Measurements from ENCODE around the gene CCL28.

DNA sequence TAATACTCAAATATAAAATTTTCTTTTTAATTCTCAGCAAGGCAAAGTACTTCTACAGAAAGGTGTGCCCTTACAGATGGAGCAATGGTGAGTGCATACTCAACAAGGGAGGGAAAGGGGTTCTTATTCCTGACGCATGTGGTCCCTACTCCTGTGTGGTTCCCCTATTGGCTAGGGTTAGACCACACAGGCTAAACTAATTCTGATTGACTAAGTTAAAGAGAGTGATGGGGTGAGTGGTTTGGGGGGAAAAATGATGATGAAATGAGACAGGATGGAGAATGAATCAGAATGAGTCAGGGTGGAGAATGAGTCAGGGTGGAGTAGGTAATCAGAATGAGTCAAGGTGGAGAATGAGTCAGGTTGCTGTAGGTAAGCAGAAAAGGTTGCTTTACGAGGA lies 76.0 kb downstream of the CCL28 start:
- no peak for TF ChIP-seq PHF20 (CRISPR knock-in tag; IDR thresholded peaks at IDR 0.05)
- TF ChIP-seq ZNF720 (CRISPR knock-in tag; IDR thresholded peaks at IDR 0.05) = no peak
- no peak for TF ChIP-seq ZBTB3 (CRISPR knock-in tag; IDR thresholded peaks at IDR 0.05; ENCODE audit: borderline replicate concordance, low read depth)
- TF ChIP-seq ZNF17 (CRISPR knock-in tag; IDR thresholded peaks at IDR 0.05) = no peak
- no peak for TF ChIP-seq EZH2 (conservative IDR thresholded peaks at IDR 0.05; ENCODE audit: low read depth, low read length)
- TF ChIP-seq, protein P1, sequence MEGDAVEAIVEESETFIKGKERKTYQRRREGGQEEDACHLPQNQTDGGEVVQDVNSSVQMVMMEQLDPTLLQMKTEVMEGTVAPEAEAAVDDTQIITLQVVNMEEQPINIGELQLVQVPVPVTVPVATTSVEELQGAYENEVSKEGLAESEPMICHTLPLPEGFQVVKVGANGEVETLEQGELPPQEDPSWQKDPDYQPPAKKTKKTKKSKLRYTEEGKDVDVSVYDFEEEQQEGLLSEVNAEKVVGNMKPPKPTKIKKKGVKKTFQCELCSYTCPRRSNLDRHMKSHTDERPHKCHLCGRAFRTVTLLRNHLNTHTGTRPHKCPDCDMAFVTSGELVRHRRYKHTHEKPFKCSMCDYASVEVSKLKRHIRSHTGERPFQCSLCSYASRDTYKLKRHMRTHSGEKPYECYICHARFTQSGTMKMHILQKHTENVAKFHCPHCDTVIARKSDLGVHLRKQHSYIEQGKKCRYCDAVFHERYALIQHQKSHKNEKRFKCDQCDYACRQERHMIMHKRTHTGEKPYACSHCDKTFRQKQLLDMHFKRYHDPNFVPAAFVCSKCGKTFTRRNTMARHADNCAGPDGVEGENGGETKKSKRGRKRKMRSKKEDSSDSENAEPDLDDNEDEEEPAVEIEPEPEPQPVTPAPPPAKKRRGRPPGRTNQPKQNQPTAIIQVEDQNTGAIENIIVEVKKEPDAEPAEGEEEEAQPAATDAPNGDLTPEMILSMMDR (CRISPR knock-in tag; IDR thresholded peaks at IDR 0.05) = no peak
- TF ChIP-seq, protein P2, sequence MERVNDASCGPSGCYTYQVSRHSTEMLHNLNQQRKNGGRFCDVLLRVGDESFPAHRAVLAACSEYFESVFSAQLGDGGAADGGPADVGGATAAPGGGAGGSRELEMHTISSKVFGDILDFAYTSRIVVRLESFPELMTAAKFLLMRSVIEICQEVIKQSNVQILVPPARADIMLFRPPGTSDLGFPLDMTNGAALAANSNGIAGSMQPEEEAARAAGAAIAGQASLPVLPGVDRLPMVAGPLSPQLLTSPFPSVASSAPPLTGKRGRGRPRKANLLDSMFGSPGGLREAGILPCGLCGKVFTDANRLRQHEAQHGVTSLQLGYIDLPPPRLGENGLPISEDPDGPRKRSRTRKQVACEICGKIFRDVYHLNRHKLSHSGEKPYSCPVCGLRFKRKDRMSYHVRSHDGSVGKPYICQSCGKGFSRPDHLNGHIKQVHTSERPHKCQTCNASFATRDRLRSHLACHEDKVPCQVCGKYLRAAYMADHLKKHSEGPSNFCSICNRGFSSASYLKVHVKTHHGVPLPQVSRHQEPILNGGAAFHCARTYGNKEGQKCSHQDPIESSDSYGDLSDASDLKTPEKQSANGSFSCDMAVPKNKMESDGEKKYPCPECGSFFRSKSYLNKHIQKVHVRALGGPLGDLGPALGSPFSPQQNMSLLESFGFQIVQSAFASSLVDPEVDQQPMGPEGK (CRISPR knock-in tag; IDR thresholded peaks at IDR 0.05) = no peak
- TF ChIP-seq ZNF629 (CRISPR knock-in tag; conservative IDR thresholded peaks at IDR 0.05) = no peak
- TF ChIP-seq SIN3A (IDR thresholded peaks at IDR 0.05; ENCODE audit: borderline replicate concordance, low read depth, low read length) = no peak
- TF ChIP-seq SOX5 (CRISPR knock-in tag; IDR thresholded peaks at IDR 0.05; ENCODE audit: borderline replicate concordance) = no peak
- no peak for TF ChIP-seq MXI1 (IDR thresholded peaks at IDR 0.05; ENCODE audit: borderline replicate concordance, low read depth, low read length)
- no peak for TF ChIP-seq ZFP41 (CRISPR knock-in tag; IDR thresholded peaks at IDR 0.05; ENCODE audit: borderline replicate concordance)
- TF ChIP-seq, protein P3, sequence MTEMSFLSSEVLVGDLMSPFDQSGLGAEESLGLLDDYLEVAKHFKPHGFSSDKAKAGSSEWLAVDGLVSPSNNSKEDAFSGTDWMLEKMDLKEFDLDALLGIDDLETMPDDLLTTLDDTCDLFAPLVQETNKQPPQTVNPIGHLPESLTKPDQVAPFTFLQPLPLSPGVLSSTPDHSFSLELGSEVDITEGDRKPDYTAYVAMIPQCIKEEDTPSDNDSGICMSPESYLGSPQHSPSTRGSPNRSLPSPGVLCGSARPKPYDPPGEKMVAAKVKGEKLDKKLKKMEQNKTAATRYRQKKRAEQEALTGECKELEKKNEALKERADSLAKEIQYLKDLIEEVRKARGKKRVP (CRISPR knock-in tag; IDR thresholded peaks at IDR 0.05) = no peak

Measured in HepG2 (cell line).